Measurements from ENCODE around the gene TFAP2A. TPM values are rescaled to one million over a fixed set of nuclear protein-coding genes. Genes with fewer than 3 reads are reported as not detected.

The TFAP2A gene
- total RNA-seq, 1 experiment from 2014 or later: 87.4 TPM

DNA sequence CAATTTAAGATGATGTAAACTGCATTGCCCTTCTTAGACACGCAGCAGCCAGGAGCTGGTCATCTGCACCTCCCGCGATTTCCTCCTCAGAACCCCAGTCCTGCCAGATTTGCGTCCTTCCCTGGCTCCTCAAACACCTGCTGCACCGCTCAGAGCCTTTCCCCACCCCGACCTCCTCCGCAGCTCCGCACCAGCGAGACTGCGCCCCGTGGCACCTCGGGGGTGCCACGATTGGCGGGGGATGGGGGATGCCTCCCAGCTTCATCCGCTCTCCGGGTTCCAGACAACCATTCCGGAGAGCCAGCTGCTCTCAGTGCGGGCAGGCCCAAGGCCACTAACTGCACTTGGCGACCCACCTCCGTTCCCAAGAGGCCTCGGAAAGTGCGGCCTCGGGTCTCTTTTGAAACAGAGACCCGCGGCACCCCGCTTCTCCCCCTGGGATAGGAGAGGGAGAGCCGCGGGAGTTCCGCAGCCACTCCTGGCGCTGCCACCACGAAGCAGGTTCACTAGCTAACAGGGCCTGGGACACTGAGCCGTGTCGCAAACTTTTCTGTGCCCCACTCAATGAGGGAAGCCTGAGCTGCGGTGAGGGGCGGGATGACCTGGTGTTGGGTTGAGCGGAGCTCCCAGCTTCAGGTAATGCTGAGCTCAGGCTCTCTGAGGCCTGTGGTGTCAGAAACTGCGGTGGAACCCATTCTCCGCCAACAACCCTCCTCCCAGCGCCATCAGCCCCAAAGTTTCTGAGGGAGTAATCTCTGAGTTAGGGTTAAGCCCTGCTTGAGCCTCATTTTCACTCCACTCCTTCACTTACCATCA, 7.3 kb upstream of the TFAP2A start:
- intact Hi-C loops (cut with micrococcal nuclease): loop anchor here (10.0 kb wide), 1 partner anchor 1987 kb away; the partner anchor contains the start of gene SLC35B3
- Mint-ChIP-seq H3K36me3 (ENCODE audit: insufficient read depth, unreplicated experiment) (peaks cover 17% of the 10 kb centered on the region), H3K4me3 (ENCODE audit: unreplicated experiment) (no peak overlapping the region), H3K27ac (ENCODE audit: low read depth, unreplicated experiment) (no peak overlapping the region), H3K27me3 (ENCODE audit: insufficient read depth, unreplicated experiment) (no peaks in the 10 kb centered on the region), H3K4me1 (ENCODE audit: insufficient read depth, unreplicated experiment) (peaks cover 23% of the 10 kb centered on the region), H3K9me3 (ENCODE audit: unreplicated experiment) (no peaks in the 10 kb centered on the region)
- TF ChIP-seq, protein P1, sequence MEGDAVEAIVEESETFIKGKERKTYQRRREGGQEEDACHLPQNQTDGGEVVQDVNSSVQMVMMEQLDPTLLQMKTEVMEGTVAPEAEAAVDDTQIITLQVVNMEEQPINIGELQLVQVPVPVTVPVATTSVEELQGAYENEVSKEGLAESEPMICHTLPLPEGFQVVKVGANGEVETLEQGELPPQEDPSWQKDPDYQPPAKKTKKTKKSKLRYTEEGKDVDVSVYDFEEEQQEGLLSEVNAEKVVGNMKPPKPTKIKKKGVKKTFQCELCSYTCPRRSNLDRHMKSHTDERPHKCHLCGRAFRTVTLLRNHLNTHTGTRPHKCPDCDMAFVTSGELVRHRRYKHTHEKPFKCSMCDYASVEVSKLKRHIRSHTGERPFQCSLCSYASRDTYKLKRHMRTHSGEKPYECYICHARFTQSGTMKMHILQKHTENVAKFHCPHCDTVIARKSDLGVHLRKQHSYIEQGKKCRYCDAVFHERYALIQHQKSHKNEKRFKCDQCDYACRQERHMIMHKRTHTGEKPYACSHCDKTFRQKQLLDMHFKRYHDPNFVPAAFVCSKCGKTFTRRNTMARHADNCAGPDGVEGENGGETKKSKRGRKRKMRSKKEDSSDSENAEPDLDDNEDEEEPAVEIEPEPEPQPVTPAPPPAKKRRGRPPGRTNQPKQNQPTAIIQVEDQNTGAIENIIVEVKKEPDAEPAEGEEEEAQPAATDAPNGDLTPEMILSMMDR (IDR thresholded peaks at IDR 0.05; ENCODE audit: unreplicated experiment): no peak
- no TSS peak for BruUV-seq (replicated peaks)
- CTCF ChIA-PET: interaction anchor here (0.5 to 4.2 kb wide), 2 partner anchors 7 to 62 kb away, joined by 3 to 29 read pairs; no protein-coding TSS in a partner anchor
- POLR2A ChIA-PET: interaction anchor here (0.7 to 14.6 kb wide), 3 partner anchors 9 to 1283 kb away, joined by 3 to 763 read pairs (median 575); no protein-coding TSS in a partner anchor
- DNase-seq (ENCODE audit: unreplicated experiment): no peak

DNA sequence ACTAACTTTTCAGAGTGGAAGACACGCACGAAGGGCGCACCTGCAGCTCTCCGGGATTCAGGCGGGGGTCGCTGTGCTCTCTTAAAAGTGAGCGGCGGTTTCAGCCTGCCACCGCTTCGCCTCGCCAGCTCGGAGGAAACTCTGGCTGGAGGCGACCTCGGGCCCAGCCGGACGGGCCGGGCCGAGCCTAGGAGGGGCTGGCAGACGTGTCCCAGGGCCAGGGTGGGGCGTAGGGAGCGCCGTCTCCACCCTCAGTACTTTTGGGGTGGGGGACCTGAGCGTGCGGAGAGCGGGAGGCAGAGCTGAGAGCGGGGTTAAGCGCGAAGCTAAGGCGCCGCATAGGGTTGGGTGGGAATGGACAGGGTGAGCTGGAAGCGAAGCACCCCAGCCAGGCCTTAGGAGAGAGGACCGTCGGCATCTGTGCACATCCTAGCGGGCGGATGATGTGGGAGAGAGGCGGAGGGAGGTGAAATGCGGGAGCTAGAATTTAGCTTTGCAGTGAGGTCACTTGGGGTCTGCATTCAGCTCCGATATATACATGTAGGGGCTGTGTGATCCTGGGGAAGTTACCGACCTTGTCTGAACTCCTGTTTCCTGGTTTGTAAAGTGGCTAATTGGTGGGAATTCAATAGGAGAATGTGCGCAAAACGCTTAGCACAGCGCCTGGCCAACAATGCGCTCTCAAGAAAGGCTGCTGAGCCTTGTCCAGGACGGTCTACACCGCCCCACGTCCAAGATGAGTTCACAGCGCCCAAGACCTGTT, 6.5 kb upstream of the TFAP2A start:
- CTCF ChIA-PET: interaction anchor here (0.6 to 4.2 kb wide), 2 partner anchors 8 to 439 kb away, joined by 3 to 29 read pairs; no protein-coding TSS in a partner anchor
- POLR2A ChIA-PET: interaction anchor here (0.6 to 14.6 kb wide), 5 partner anchors 10 to 1706 kb away, joined by 3 to 763 read pairs (median 4); no protein-coding TSS in a partner anchor
- no peak overlapping the region for H3K4me3 Mint-ChIP-seq (ENCODE audit: unreplicated experiment)
- DNase-seq (ENCODE audit: unreplicated experiment): no peak
- intact Hi-C loops (cut with micrococcal nuclease): loop anchor here (10.0 kb wide), 1 partner anchor 1987 kb away; the partner anchor contains the start of gene SLC35B3
- TF ChIP-seq, protein P1 (IDR thresholded peaks at IDR 0.05; ENCODE audit: unreplicated experiment): no peak
- H3K27ac Mint-ChIP-seq (ENCODE audit: low read depth, unreplicated experiment): peak overlapping the region; percentile 99
- no TSS peak for BruUV-seq (replicated peaks)
- H3K27me3 Mint-ChIP-seq (ENCODE audit: insufficient read depth, unreplicated experiment): no peaks in the 10 kb centered on the region
- H3K4me1 Mint-ChIP-seq (ENCODE audit: insufficient read depth, unreplicated experiment): peaks cover 22% of the 10 kb centered on the region
- H3K36me3 Mint-ChIP-seq (ENCODE audit: insufficient read depth, unreplicated experiment): peaks cover 19% of the 10 kb centered on the region
- H3K9me3 Mint-ChIP-seq (ENCODE audit: unreplicated experiment): no peaks in the 10 kb centered on the region

DNA sequence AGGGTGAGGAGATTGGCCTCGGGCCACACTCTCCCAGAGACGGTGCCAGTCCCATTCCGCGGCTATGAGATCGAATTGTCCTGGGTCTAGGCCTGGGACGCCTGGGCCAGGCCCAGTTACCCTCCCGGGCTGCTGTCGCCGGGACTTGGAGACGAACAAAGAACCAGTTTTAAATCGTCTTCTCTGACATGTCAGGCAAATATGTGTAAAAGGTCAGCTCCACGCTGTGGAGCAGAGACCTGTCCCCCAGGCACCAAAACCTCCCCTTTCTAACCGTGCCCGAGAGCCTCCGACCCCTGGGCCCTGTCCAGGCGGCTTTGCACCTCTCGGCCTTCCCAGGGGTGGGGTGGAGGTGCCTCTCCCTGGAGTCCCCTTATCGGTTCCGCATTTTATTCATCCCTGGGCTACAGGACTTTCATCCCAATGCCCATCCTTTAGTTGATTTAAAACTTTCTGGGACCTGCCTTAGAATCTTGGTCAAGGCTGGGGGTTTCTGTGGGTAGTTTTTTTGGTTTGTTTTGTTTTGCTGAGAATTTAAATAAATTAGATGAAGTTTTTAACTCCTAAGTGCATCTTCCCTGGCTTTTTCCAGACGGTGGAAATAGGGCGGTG, 5.8 kb upstream of the TFAP2A start:
- POLR2A ChIA-PET: interaction anchor here (0.6 to 14.6 kb wide), 10 partner anchors 11 to 1705 kb away, joined by 3 to 763 read pairs (median 6); partner anchors contain the start of genes C6orf52 and PAK1IP1
- Mint-ChIP-seq H3K27ac (ENCODE audit: low read depth, unreplicated experiment) (peak overlapping the region; percentile 99), H3K4me1 (ENCODE audit: insufficient read depth, unreplicated experiment) (peaks cover 24% of the 10 kb centered on the region), H3K36me3 (ENCODE audit: insufficient read depth, unreplicated experiment) (peaks cover 20% of the 10 kb centered on the region), H3K27me3 (ENCODE audit: insufficient read depth, unreplicated experiment) (no peaks in the 10 kb centered on the region), H3K9me3 (ENCODE audit: unreplicated experiment) (no peaks in the 10 kb centered on the region), H3K4me3 (ENCODE audit: unreplicated experiment) (peak overlapping the region; percentile 94)
- CTCF ChIA-PET: interaction anchor here (0.6 to 4.2 kb wide), 2 partner anchors 8 to 438 kb away, joined by 3 to 29 read pairs; no protein-coding TSS in a partner anchor
- DNase-seq (ENCODE audit: unreplicated experiment): peak; percentile 42
- TF ChIP-seq, protein P1 (IDR thresholded peaks at IDR 0.05; ENCODE audit: unreplicated experiment): no peak
- BruUV-seq (replicated peaks): no TSS peak
- intact Hi-C loops (cut with micrococcal nuclease): loop anchor here (10.0 kb wide), 1 partner anchor 1986 kb away; the partner anchor contains the start of gene SLC35B3
